B cell (primary cell): ENCODE results near the gene OVCH2. TPM values are rescaled to one million over a fixed set of nuclear protein-coding genes. Genes with fewer than 3 reads are reported as not detected.

ENCODE experiments used
- ATAC-seq: fragments of 200-7000 bp; cut with Tn5 transposase; one replicate; pipeline ENCODE4 v1.10.0; 2021; ENCODE audit warnings: low read depth, mild to moderate bottlenecking, moderate number of reproducible peaks, moderate library complexity
- CTCF ChIA-PET: fragments of 350-600 bp; sonication (Branson Sonifier 250); formaldehyde crosslinking; loops from one replicate; lab custom pipeline; 2021; ENCODE audit warnings: antibody characterized with exemption, inconsistent platforms; lab: Charles Lee
- POLR2A ChIA-PET: fragments of 350-600 bp; sonication (Branson Sonifier 250); formaldehyde crosslinking; loops from one replicate; lab custom pipeline; 2021; ENCODE audit warnings: antibody characterized with exemption; lab: Charles Lee
- DNase-seq: peaks from one replicate; pipeline ENCODE4 v3.0.0; 2013
- H2AFZ ChIP-seq: 2 replicates; pipeline ENCODE4 v1.6.1; 2012; ENCODE audit warnings: mild to moderate bottlenecking, low read depth, low read length; ENCODE audit not compliant: insufficient read depth, poor library complexity, severe bottlenecking
- H3K27ac ChIP-seq, 2 donors: 1 replicate in 1 of 2; 2 replicates in 1 of 2; pipeline ENCODE4 v1.5.1; 2012 to 2013; ENCODE audit warnings: low read length in 2 of 2, mild to moderate bottlenecking in 2 of 2, moderate library complexity in 1 of 2
- H3K27me3 ChIP-seq, 4 experiments: fragments of 200-600 bp in 1 of 4; sonication (generic) in 1 of 4; replicated peaks in 1 of 4; 1 replicate in 2 of 4; 2 replicates in 2 of 4; pipeline versions ENCODE4 v1.6.1 to v1.7.0; 2013 to 2016; ENCODE audit warnings: low read length in 3 of 4, mild to moderate bottlenecking in 2 of 4, mixed read lengths in 1 of 4, moderate library complexity in 1 of 4; ENCODE audit not compliant: insufficient read depth in 4 of 4, control insufficient read depth in 3 of 4; ENCODE audit errors: control extremely low read depth in 1 of 4
- H3K36me3 ChIP-seq, 2 experiments: replicated peaks in 1 of 2; 1 replicate in 1 of 2; 2 replicates in 1 of 2; pipeline versions ENCODE4 v1.6.1 to v1.7.1; 2013; ENCODE audit warnings: low read length in 1 of 2; ENCODE audit not compliant: insufficient read depth in 2 of 2, control insufficient read depth in 1 of 2; ENCODE audit errors: control extremely low read depth in 1 of 2, extremely low read depth in 1 of 2
- H3K4me1 ChIP-seq, 2 donors: fragments of 200-600 bp in 1 of 2; sonication (generic) in 1 of 2; 1 replicate in 1 of 2; 2 replicates in 1 of 2; pipeline versions ENCODE4 v1.5.1 to v1.6.1; 2013 to 2017; ENCODE audit warnings: low read length in 2 of 2; ENCODE audit not compliant: control insufficient read depth in 2 of 2, insufficient read depth in 2 of 2
- H3K4me2 ChIP-seq: replicated peaks from 2 replicates; pipeline ENCODE3; 2012; ENCODE audit warnings: mild to moderate bottlenecking, low read depth, low read length; ENCODE audit not compliant: poor library complexity, severe bottlenecking
- H3K4me3 ChIP-seq, 5 experiments: fragments of 200-600 bp in 1 of 5; sonication (generic) in 1 of 5; 1 replicate in 3 of 5; 2 replicates in 2 of 5; pipeline versions ENCODE4 v1.5.1 to v1.7.0; 2011 to 2016; ENCODE audit warnings: low read length in 4 of 5, mild to moderate bottlenecking in 4 of 5, low read depth in 2 of 5, control low read depth in 1 of 5, moderate library complexity in 1 of 5; ENCODE audit not compliant: insufficient read depth in 1 of 5; ENCODE audit errors: control extremely low read depth in 1 of 5, extremely low read depth in 1 of 5
- H3K79me2 ChIP-seq: fragments of 200-600 bp; sonication (generic); one replicate; pipeline ENCODE4 v1.6.0; 2016; ENCODE audit warnings: low read length; ENCODE audit not compliant: control insufficient read depth, insufficient read depth
- H3K9ac ChIP-seq: fragments of 200-600 bp; sonication (generic); 2 replicates; pipeline ENCODE4 v1.6.1; 2017; ENCODE audit warnings: mild to moderate bottlenecking, low read length, moderate library complexity
- H3K9me3 ChIP-seq, 3 donors: one replicate each; pipeline versions ENCODE4 v1.6.1 to v1.7.1; 2013; ENCODE audit warnings: low read length in 2 of 3; ENCODE audit not compliant: control insufficient read depth in 2 of 3, insufficient read depth in 1 of 3; ENCODE audit errors: control extremely low read depth in 1 of 3
- H4K20me1 ChIP-seq: 2 replicates; pipeline ENCODE4 v1.6.0; 2012; ENCODE audit warnings: mild to moderate bottlenecking, low read length; ENCODE audit not compliant: insufficient read depth, control insufficient read depth, poor library complexity, severe bottlenecking
- H3K27ac Mint-ChIP-seq: one replicate; pipeline ENCODE4 v1.8.0; 2021; ENCODE audit warnings: mixed read lengths
- H3K27me3 Mint-ChIP-seq: one replicate; pipeline ENCODE4 v1.8.0; 2021; ENCODE audit warnings: mixed read lengths
- H3K4me1 Mint-ChIP-seq: one replicate; pipeline ENCODE4 v1.8.0; 2021; ENCODE audit warnings: mixed read lengths
- H3K4me3 Mint-ChIP-seq: one replicate; pipeline ENCODE4 v1.8.0; 2021; ENCODE audit warnings: mixed read lengths
- H3K9me3 Mint-ChIP-seq: one replicate; pipeline ENCODE4 v1.8.0; 2022; ENCODE audit warnings: mixed read lengths; ENCODE audit not compliant: insufficient read depth
- EZH2 ChIP-seq: IDR thresholded peaks from 2 replicates; pipeline ENCODE4 v1.6.1; 2012; ENCODE audit warnings: borderline replicate concordance, low read depth, mild to moderate bottlenecking, moderate library complexity, low read length; ENCODE audit not compliant: insufficient read depth, poor library complexity, severe bottlenecking
- WGBS: methylation state at CpG from one replicate; pipeline ENCODE4 v1.1.5; 2013; ENCODE audit warnings: missing lambda C conversion rate; ENCODE audit not compliant: insufficient coverage; 5-methylcytosine and 5-hydroxymethylcytosine counted together
- intact Hi-C: fragments of 100-400 bp; cut with micrococcal nuclease; formaldehyde crosslinking; loops from one replicate; pipeline ENCODE4 v1.10.0; 2022
- polyA plus RNA-seq: library from polyadenylated mRNA; depleted of rRNA; stranded (reverse); fragments of >200 nt; gene quantifications from 2 replicates; pipeline ENCODE4 v1.2.3, GENCODE V29; 2012
- total RNA-seq, 2 donors: library from RNA; stranded (reverse); fragments of 120-200 nt in 1 of 2; gene quantifications; 1 replicate in 1 of 2; 2 replicates in 1 of 2; pipeline versions ENCODE4 v1.2.3 to v1.2.4, GENCODE V29; 2013 to 2022
- TF ChIP-seq, protein P1 (sequence below): fragments of 200-600 bp; IDR thresholded peaks from one replicate; pipeline ENCODE4 v1.8.0; 2022; ENCODE audit warnings: antibody characterized with exemption, mild to moderate bottlenecking

The OVCH2 gene
- total and polyA plus RNA-seq, 2 donors (not counting 1 experiment from before 2014, with no cell fraction given) = not detected

GRCh38 chr11:7677071-7677470 is 29.2 kb downstream of the OVCH2 start:
- peaks cover 0 to 49% (median 20%) of the 10 kb centered on the region in 4 experiments for H3K27me3 ChIP-seq
- no peak overlapping the region for H3K4me3 ChIP-seq
- H3K4me3 Mint-ChIP-seq = no peak overlapping the region
- no peak overlapping the region for H3K27ac Mint-ChIP-seq
- ATAC-seq (no peak), DNase-seq (no peak)
- H3K4me2 ChIP-seq = no peak overlapping the region
- peaks cover 1% of the 10 kb centered on the region for H3K9me3 Mint-ChIP-seq
- no peak for TF ChIP-seq EZH2
- TF ChIP-seq, protein P1, sequence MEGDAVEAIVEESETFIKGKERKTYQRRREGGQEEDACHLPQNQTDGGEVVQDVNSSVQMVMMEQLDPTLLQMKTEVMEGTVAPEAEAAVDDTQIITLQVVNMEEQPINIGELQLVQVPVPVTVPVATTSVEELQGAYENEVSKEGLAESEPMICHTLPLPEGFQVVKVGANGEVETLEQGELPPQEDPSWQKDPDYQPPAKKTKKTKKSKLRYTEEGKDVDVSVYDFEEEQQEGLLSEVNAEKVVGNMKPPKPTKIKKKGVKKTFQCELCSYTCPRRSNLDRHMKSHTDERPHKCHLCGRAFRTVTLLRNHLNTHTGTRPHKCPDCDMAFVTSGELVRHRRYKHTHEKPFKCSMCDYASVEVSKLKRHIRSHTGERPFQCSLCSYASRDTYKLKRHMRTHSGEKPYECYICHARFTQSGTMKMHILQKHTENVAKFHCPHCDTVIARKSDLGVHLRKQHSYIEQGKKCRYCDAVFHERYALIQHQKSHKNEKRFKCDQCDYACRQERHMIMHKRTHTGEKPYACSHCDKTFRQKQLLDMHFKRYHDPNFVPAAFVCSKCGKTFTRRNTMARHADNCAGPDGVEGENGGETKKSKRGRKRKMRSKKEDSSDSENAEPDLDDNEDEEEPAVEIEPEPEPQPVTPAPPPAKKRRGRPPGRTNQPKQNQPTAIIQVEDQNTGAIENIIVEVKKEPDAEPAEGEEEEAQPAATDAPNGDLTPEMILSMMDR = no peak
- no peak overlapping the region for H3K27ac ChIP-seq
- H3K9me3 ChIP-seq = peaks cover 0 to 5% (median 3%) of the 10 kb centered on the region in 3 donors
- no peak overlapping the region for H2AFZ ChIP-seq
- no peak overlapping the region for H3K9ac ChIP-seq
- no peaks in the 10 kb centered on the region for H3K79me2 ChIP-seq
- ChIA-PET CTCF (interaction anchor here (1.0 to 2.6 kb wide), 5 partner anchors 8 to 18 kb away, joined by 3 to 13 read pairs (median 4); no protein-coding TSS in a partner anchor), POLR2A (no interaction called here)
- peaks cover 17 to 22% of the 10 kb centered on the region in 2 donors for H3K4me1 ChIP-seq
- no peaks in the 10 kb centered on the region for H4K20me1 ChIP-seq
- H3K27me3 Mint-ChIP-seq = peaks cover 50% of the 10 kb centered on the region
- intact Hi-C loops = no loop called here
- H3K4me1 Mint-ChIP-seq = peaks cover 22% of the 10 kb centered on the region
- H3K36me3 ChIP-seq = no peaks in the 10 kb centered on the region
- WGBS = no CpG with 5 or more reads among the region's 5 CpGs

- Histone ChIP-seq H3K9me3 (peaks cover 0 to 5% (median 3%) of the 10 kb centered on the region in 3 donors), H3K4me1 (peaks cover 18 to 22% of the 10 kb centered on the region in 2 donors), H3K4me2 (no peak overlapping the region), H3K36me3 (no peaks in the 10 kb centered on the region), H3K9ac (no peak overlapping the region), H4K20me1 (no peaks in the 10 kb centered on the region), H3K27ac (no peak overlapping the region), H2AFZ (no peak overlapping the region), H3K27me3 (peaks cover 0 to 49% (median 18%) of the 10 kb centered on the region in 4 experiments), H3K79me2 (no peaks in the 10 kb centered on the region), H3K4me3 (no peak overlapping the region)
- Mint-ChIP-seq H3K9me3 (peaks cover 1% of the 10 kb centered on the region), H3K4me1 (peaks cover 29% of the 10 kb centered on the region), H3K27ac (no peak overlapping the region), H3K27me3 (peaks cover 42% of the 10 kb centered on the region), H3K4me3 (no peak overlapping the region)
- ATAC-seq (no peak), DNase-seq (no peak)
- CTCF ChIA-PET = interaction anchor here (2.6 kb wide), 1 partner anchor 12 kb away, joined by 13 read pairs; no protein-coding TSS in a partner anchor
- WGBS = 100% methylated on average over 1 of the region's 3 CpGs
- POLR2A ChIA-PET = interaction anchor here (0.6 kb wide), 1 partner anchor 938 kb away, joined by 5 read pairs; no protein-coding TSS in a partner anchor
- TF ChIP-seq, protein P1 = no peak
- no peak for TF ChIP-seq EZH2
- intact Hi-C loops = no loop called here
These were observed 30.6 kb downstream of the OVCH2 start for GRCh38 chr11:7675631-7676030.
